GM18861 (cell line): ENCODE results near the gene DIP2C.

ENCODE experiments used
- ATAC-seq: cut with Tn5 transposase; IDR thresholded peaks from one replicate; pipeline ENCODE4 v1.9.1; 2021; ENCODE audit not compliant: unreplicated experiment

DIP2C gene

GRCh38 chr10:226018-226417, 463.4 kb downstream of the DIP2C start:
- no peak for ATAC-seq

- no peak for ATAC-seq
Observed at GRCh38 chr10:224571-224970, 464.9 kb downstream of the DIP2C start.
